DND-41 (cell line): ENCODE results near the gene ZBED4.

Experiments
- ATAC-seq: fragments of 200-7000 bp; cut with Tn5 transposase; 3 replicates; pipeline ENCODE4 v1.9.1; 2021; ENCODE audit warnings: low read depth; ENCODE audit not compliant: insufficient read depth
- DNase-seq: peaks from one replicate; pipeline ENCODE4 v3.0.0-alpha.2; 2020
- H2AFZ ChIP-seq: 2 replicates; pipeline ENCODE4 v1.6.0; 2012; ENCODE audit warnings: low read depth, low read length
- H3K27ac ChIP-seq: 2 replicates; pipeline ENCODE4 v1.5.1; 2012; ENCODE audit warnings: low read length, inconsistent platforms
- H3K27me3 ChIP-seq: fragments of 200-600 bp; sonication (generic); 2 replicates; pipeline ENCODE4 v1.6.0; 2012; ENCODE audit warnings: low read length, mild to moderate bottlenecking, inconsistent platforms; ENCODE audit not compliant: insufficient read depth, poor library complexity
- H3K36me3 ChIP-seq: 2 replicates; pipeline ENCODE4 v1.5.1; 2012; ENCODE audit warnings: low read length, inconsistent platforms; ENCODE audit not compliant: insufficient read depth
- H3K4me1 ChIP-seq: 2 replicates; pipeline ENCODE4 v1.5.1; 2012; ENCODE audit warnings: mild to moderate bottlenecking, low read length; ENCODE audit not compliant: insufficient read depth
- H3K4me2 ChIP-seq: 2 replicates; pipeline ENCODE4 v1.6.0; 2012; ENCODE audit warnings: mild to moderate bottlenecking, moderate library complexity, low read length, inconsistent platforms; ENCODE audit not compliant: insufficient read depth
- H3K4me3 ChIP-seq, 2 experiments: fragments of 200-600 bp in 1 of 2; shearing (Covaris generic) in 1 of 2; 2 replicates each; pipeline ENCODE4 v1.5.1; 2012 to 2016; ENCODE audit warnings: inconsistent platforms in 2 of 2, low read length in 2 of 2, mild to moderate bottlenecking in 2 of 2, low read depth in 1 of 2, moderate library complexity in 1 of 2
- H3K79me2 ChIP-seq: 2 replicates; pipeline ENCODE4 v1.6.0; 2012; ENCODE audit warnings: low read length, inconsistent platforms; ENCODE audit not compliant: insufficient read depth
- H3K9ac ChIP-seq: 2 replicates; pipeline ENCODE4 v1.6.0; 2012; ENCODE audit warnings: low read depth, mild to moderate bottlenecking, inconsistent platforms, low read length, moderate library complexity
- H3K9me3 ChIP-seq: 2 replicates; pipeline ENCODE4 v1.5.1; 2012; ENCODE audit warnings: low read length, moderate library complexity, mild to moderate bottlenecking, inconsistent platforms; ENCODE audit not compliant: insufficient read depth, severe bottlenecking
- H4K20me1 ChIP-seq: 2 replicates; pipeline ENCODE4 v1.6.0; 2012; ENCODE audit warnings: low read length; ENCODE audit not compliant: insufficient read depth
- CTCF ChIP-seq: IDR thresholded peaks from 2 replicates; pipeline ENCODE4 v1.5.1; 2012; ENCODE audit warnings: borderline replicate concordance, low read length, moderate library complexity, mild to moderate bottlenecking; ENCODE audit not compliant: poor library complexity, severe bottlenecking; ENCODE audit errors: extremely low read depth
- EZH2 ChIP-seq: IDR thresholded peaks from 3 replicates; pipeline ENCODE4 v1.6.1; 2012; ENCODE audit warnings: borderline replicate concordance, low read depth, mild to moderate bottlenecking, moderate library complexity, low read length, inconsistent platforms; ENCODE audit not compliant: severe bottlenecking

ZBED4 gene

GRCh38 chr22:49884503-49885260 is 31.0 kb downstream of the ZBED4 start:
- no peak overlapping the region for H3K4me2 ChIP-seq
- H3K36me3 ChIP-seq = peaks cover 72% of the 10 kb centered on the region
- DNase-seq (no peak), ATAC-seq (no peak)
- H3K4me1 ChIP-seq = no peaks in the 10 kb centered on the region
- H3K27ac ChIP-seq = no peak overlapping the region
- H3K9ac ChIP-seq = no peak overlapping the region
- H4K20me1 ChIP-seq = peaks cover 70% of the 10 kb centered on the region
- H3K27me3 ChIP-seq = no peaks in the 10 kb centered on the region
- TF ChIP-seq CTCF (no peak), EZH2 (no peak)
- H3K79me2 ChIP-seq = peaks cover 88% of the 10 kb centered on the region
- H3K4me3 ChIP-seq = no peak overlapping the region
- no peaks in the 10 kb centered on the region for H3K9me3 ChIP-seq
- no peak overlapping the region for H2AFZ ChIP-seq

- ATAC-seq (no peak), DNase-seq (no peak)
- TF ChIP-seq CTCF (no peak), EZH2 (no peak)
- H3K36me3 ChIP-seq = peaks cover 74% of the 10 kb centered on the region
- no peak overlapping the region for H3K4me3 ChIP-seq
- H2AFZ ChIP-seq = no peak overlapping the region
- H3K9me3 ChIP-seq = no peaks in the 10 kb centered on the region
- H3K4me2 ChIP-seq = no peak overlapping the region
- H4K20me1 ChIP-seq = peaks cover 65% of the 10 kb centered on the region
- H3K4me1 ChIP-seq = no peaks in the 10 kb centered on the region
- peaks cover 83% of the 10 kb centered on the region for H3K79me2 ChIP-seq
- no peak overlapping the region for H3K9ac ChIP-seq
- no peak overlapping the region for H3K27ac ChIP-seq
- H3K27me3 ChIP-seq = no peaks in the 10 kb centered on the region
Measured at GRCh38 chr22:49885281-49885680, 31.6 kb downstream of the ZBED4 start.

- Histone ChIP-seq H3K4me3 (no peak overlapping the region), H3K9me3 (no peaks in the 10 kb centered on the region), H2AFZ (no peak overlapping the region), H3K9ac (no peak overlapping the region), H3K79me2 (peaks cover 77% of the 10 kb centered on the region), H4K20me1 (peaks cover 63% of the 10 kb centered on the region), H3K27ac (no peak overlapping the region), H3K36me3 (peaks cover 79% of the 10 kb centered on the region), H3K27me3 (no peaks in the 10 kb centered on the region), H3K4me2 (no peak overlapping the region), H3K4me1 (no peaks in the 10 kb centered on the region)
- ATAC-seq (no peak), DNase-seq (no peak)
- TF ChIP-seq EZH2 (no peak), CTCF (no peak)
Measured at GRCh38 chr22:49885881-49886280, 32.2 kb downstream of the ZBED4 start.
